Small intestine (tissue), 7 donors: ENCODE results near the gene MAP6. TPM values are rescaled to one million over a fixed set of nuclear protein-coding genes. Genes with fewer than 3 reads are reported as not detected.
"Not testable (repeated sequence)": the region's sequence is repeated elsewhere in the genome, so short reads cannot be mapped to it uniquely, and the experiment has no call there.

Experiments
- DNase-seq, 2 donors: peaks; one replicate each; pipeline versions ENCODE4 v3.0.0 to v3.0.0-alpha.2; 2013
- FAIRE-seq: peaks from 2 replicates; lab custom pipeline; 2012; peaks lifted over from hg19 to GRCh38; lab: Jason Lieb, UNC
- H3K27ac ChIP-seq, 3 donors: one replicate each; pipeline ENCODE4 v1.5.1; 2013; ENCODE audit warnings: low read length in 2 of 3, mild to moderate bottlenecking in 2 of 3, control low read depth in 1 of 3, inconsistent platforms in 1 of 3, low read depth in 1 of 3, moderate library complexity in 1 of 3
- H3K27me3 ChIP-seq, 3 donors: one replicate each; pipeline ENCODE4 v1.6.1; 2013; ENCODE audit warnings: low read length in 3 of 3, inconsistent platforms in 1 of 3; ENCODE audit not compliant: control insufficient read depth in 3 of 3, insufficient read depth in 3 of 3
- H3K36me3 ChIP-seq, 3 donors: one replicate each; pipeline ENCODE4 v1.6.1; 2013; ENCODE audit warnings: low read length in 3 of 3, inconsistent platforms in 1 of 3, low read depth in 1 of 3, mild to moderate bottlenecking in 1 of 3, moderate library complexity in 1 of 3; ENCODE audit not compliant: control insufficient read depth in 3 of 3, insufficient read depth in 2 of 3
- H3K4me1 ChIP-seq, 3 donors: one replicate each; pipeline ENCODE4 v1.6.1; 2013; ENCODE audit warnings: low read length in 2 of 3, inconsistent platforms in 1 of 3, low read depth in 1 of 3, mild to moderate bottlenecking in 1 of 3, moderate library complexity in 1 of 3; ENCODE audit not compliant: control insufficient read depth in 3 of 3, insufficient read depth in 2 of 3
- H3K4me3 ChIP-seq, 3 donors: one replicate each; pipeline ENCODE4 v1.5.1; 2013; ENCODE audit warnings: low read length in 3 of 3, control low read depth in 1 of 3, inconsistent platforms in 1 of 3, low read depth in 1 of 3, mild to moderate bottlenecking in 1 of 3, moderate library complexity in 1 of 3
- H3K9me3 ChIP-seq, 2 donors: one replicate each; pipeline ENCODE4 v1.6.1; 2013; ENCODE audit warnings: low read depth in 1 of 2, low read length in 1 of 2; ENCODE audit not compliant: control insufficient read depth in 2 of 2, insufficient read depth in 1 of 2
- WGBS, 3 donors: extraction: QIAGEN DNeasy Blood & Tissue Kit; methylation state at CpG; one replicate each; pipeline ENCODE4 v1.1.7; 2013; 5-methylcytosine and 5-hydroxymethylcytosine counted together
- polyA plus RNA-seq, 4 donors: library from polyadenylated mRNA; stranded (reverse) in 3 of 4; unstranded in 1 of 4; fragments of 200-250 nt in 3 of 4; fragments of 120-200 nt in 1 of 4; gene quantifications; one replicate each; pipeline versions ENCODE4 v1.2.1 to v1.2.3, GENCODE V29; 2013
- donor health status: healthy with polysubstance abuse.
- donor health status: control.
- donor health status: control.
- donor health status: Bipolar disorder and iron deficiency.
- donor health status: healthy.

The MAP6 gene
- polyA plus RNA-seq, 4 donors, result 0.54 to 2.9 (median 2.5) TPM; not detected in 1

DNA sequence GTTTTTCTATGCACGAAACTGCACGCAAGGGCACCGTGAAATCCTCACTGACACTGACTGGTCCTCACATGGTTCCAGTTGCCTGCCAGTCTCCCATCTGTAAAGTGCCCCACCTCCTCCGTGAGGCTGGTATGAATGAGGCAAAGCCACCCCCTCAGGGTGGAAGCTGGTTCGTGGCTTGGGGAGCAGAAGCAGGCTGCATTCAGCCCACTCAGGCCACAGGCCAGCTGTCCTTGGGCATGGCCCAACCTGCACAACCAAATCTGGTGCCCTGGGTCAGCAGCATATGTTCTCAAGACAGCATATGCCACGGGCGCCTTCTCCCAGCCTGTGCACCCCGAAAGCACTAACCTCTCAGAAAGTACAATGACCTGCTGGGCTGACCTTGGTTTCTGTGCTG lies 77.5 kb downstream of the MAP6 start:
- Histone ChIP-seq H3K9me3 (peaks cover 0 to 16% of the 10 kb centered on the region in 2 donors), H3K27me3 (no peaks in the 10 kb centered on the region), H3K36me3 (no peaks in the 10 kb centered on the region), H3K4me1 (peaks cover 0 to 33% (median 4%) of the 10 kb centered on the region in 3 donors), H3K4me3 (no peak overlapping the region), H3K27ac (no peak overlapping the region)
- FAIRE-seq (no peak), DNase-seq (no peak)
- WGBS, 3 donors, result 86 to 89% (median 89%) methylated on average over 8 of the region's 8 CpGs

DNA sequence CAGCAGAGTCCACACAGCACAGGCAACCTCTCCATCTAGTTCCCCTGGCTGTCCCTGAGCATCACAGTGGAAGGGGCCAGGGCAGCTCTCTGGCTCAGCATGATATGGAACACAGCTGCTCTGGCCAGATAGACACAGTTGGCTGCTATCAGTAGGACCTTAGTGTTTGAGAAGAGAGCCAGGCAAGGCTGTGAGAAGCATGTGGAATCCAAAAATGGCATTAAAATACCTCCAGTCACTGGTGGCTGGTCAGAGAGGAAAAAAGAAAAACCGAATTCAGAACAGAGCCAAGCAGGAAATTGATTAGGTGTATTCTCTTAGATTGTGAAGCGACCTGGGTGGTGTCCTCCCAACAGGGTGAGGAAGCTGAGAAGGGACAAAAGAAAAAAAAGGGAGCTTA lies 78.9 kb downstream of the MAP6 start:
- no peak for FAIRE-seq
- 48 to 64% (median 61%) methylated on average over 2 of the region's 2 CpGs for WGBS, 3 donors
- Histone ChIP-seq H3K4me1 (peaks cover 0 to 33% (median 4%) of the 10 kb centered on the region in 3 donors), H3K9me3 (peaks cover 0 to 16% of the 10 kb centered on the region in 2 donors), H3K27me3 (no peaks in the 10 kb centered on the region), H3K36me3 (no peaks in the 10 kb centered on the region), H3K4me3 (no peak overlapping the region), H3K27ac (no peak overlapping the region)
- no peak for DNase-seq

- Histone ChIP-seq H3K4me3 (no peak overlapping the region), H3K27ac (peak overlapping the region in 1 of 3 donors; percentile 60), H3K27me3 (no peaks in the 10 kb centered on the region), H3K9me3 (peaks cover 0 to 16% of the 10 kb centered on the region in 2 donors), H3K4me1 (peaks cover 0 to 35% (median 4%) of the 10 kb centered on the region in 3 donors), H3K36me3 (no peaks in the 10 kb centered on the region)
- DNase-seq (no peak), FAIRE-seq (no peak)
- 81 to 88% (median 86%) methylated on average over 7 of the region's 7 CpGs for WGBS, 3 donors
Measured at GRCh38 chr11:75589051-75589450, 79.8 kb downstream of the MAP6 start.

GRCh38 chr11:75588051-75588481 lies 80.8 kb downstream of the MAP6 start:
- peak overlapping the region in 2 of 3 donors; percentile 56 to 60 for H3K27ac ChIP-seq
- FAIRE-seq (no peak), DNase-seq (peak; percentile 84 to 93)
- peaks cover 0 to 16% of the 10 kb centered on the region in 2 donors for H3K9me3 ChIP-seq
- peaks cover 0 to 28% (median 4%) of the 10 kb centered on the region in 3 donors for H3K4me1 ChIP-seq
- no peaks in the 10 kb centered on the region for H3K36me3 ChIP-seq
- WGBS, 3 donors, result 20 to 63% (median 50%) methylated on average over 6 of the region's 6 CpGs
- H3K4me3 ChIP-seq, result no peak overlapping the region
- H3K27me3 ChIP-seq, result no peaks in the 10 kb centered on the region

GRCh38 chr11:75586395-75586794 lies 82.4 kb downstream of the MAP6 start:
- peaks cover 0 to 16% of the 10 kb centered on the region in 2 donors for H3K9me3 ChIP-seq
- WGBS, 3 donors, result 90 to 100% (median 94%) methylated on average over 3 of the region's 3 CpGs
- FAIRE-seq, result no peak

GRCh38 chr11:75585293-75585670 lies 83.6 kb downstream of the MAP6 start:
- FAIRE-seq, result no peak

More at GRCh38 chr11:75586395-75586794, 82.4 kb downstream of the MAP6 start:
- no peak for DNase-seq
- H3K27ac ChIP-seq, result no peak overlapping the region
- no peaks in the 10 kb centered on the region for H3K27me3 ChIP-seq
- H3K4me1 ChIP-seq, result peaks cover 0 to 36% (median 4%) of the 10 kb centered on the region in 3 donors
- no peaks in the 10 kb centered on the region for H3K36me3 ChIP-seq
- H3K4me3 ChIP-seq, result no peak overlapping the region

DNA sequence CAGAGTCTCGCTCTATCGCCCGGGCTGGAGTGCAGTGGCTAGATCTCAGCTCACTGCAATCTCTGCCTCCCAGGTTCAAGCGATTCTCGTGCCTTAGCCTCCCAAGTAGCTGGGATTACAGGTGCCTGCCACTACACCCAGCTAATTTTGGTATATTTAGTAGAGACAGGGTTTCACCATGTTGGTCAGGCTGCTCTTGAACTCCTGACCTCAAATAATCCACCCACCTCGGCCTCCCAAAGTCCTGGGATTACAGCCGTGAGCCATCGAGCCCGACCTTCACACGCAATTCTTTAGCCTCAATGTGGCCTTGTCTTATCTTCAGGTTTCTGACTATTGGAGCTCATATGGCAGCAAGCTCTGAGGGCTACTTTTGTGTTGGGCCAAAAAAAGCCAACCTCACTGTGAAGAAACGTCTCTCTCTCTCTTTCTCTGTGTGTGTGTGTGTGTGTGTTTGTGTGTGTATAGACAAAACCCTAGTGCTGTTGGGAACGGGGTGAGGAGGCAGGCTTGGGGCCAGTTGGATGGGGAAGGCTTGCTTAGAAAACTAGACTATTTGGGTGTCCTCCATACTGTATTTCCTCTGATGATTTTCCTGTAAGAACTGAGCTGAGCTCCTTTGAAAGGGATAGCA lies 84.1 kb downstream of the MAP6 start:
- not testable (repeated sequence) for DNase-seq, H3K4me3 ChIP-seq, H3K36me3 ChIP-seq, H3K27me3 ChIP-seq, FAIRE-seq
- peak overlapping the region in 2 of 3 donors; percentile 76 to 93 for H3K27ac ChIP-seq
- H3K4me1 ChIP-seq, result peaks cover 0 to 36% (median 4%) of the 10 kb centered on the region in 3 donors
- 87 to 88% (median 88%) methylated on average over 12 of the region's 12 CpGs for WGBS, 3 donors
- peaks cover 0 to 16% of the 10 kb centered on the region in 2 donors for H3K9me3 ChIP-seq

More at GRCh38 chr11:75585293-75585670, 83.6 kb downstream of the MAP6 start:
- 78 to 93% (median 89%) methylated on average over 8 of the region's 8 CpGs for WGBS, 3 donors
- peaks cover 0 to 36% (median 4%) of the 10 kb centered on the region in 3 donors for H3K4me1 ChIP-seq
- H3K9me3 ChIP-seq, result peaks cover 0 to 16% of the 10 kb centered on the region in 2 donors
- H3K4me3 ChIP-seq, result no peak overlapping the region
- no peak overlapping the region for H3K27ac ChIP-seq
- DNase-seq, result no peak
- H3K36me3 ChIP-seq, result no peaks in the 10 kb centered on the region
- no peaks in the 10 kb centered on the region for H3K27me3 ChIP-seq

DNA sequence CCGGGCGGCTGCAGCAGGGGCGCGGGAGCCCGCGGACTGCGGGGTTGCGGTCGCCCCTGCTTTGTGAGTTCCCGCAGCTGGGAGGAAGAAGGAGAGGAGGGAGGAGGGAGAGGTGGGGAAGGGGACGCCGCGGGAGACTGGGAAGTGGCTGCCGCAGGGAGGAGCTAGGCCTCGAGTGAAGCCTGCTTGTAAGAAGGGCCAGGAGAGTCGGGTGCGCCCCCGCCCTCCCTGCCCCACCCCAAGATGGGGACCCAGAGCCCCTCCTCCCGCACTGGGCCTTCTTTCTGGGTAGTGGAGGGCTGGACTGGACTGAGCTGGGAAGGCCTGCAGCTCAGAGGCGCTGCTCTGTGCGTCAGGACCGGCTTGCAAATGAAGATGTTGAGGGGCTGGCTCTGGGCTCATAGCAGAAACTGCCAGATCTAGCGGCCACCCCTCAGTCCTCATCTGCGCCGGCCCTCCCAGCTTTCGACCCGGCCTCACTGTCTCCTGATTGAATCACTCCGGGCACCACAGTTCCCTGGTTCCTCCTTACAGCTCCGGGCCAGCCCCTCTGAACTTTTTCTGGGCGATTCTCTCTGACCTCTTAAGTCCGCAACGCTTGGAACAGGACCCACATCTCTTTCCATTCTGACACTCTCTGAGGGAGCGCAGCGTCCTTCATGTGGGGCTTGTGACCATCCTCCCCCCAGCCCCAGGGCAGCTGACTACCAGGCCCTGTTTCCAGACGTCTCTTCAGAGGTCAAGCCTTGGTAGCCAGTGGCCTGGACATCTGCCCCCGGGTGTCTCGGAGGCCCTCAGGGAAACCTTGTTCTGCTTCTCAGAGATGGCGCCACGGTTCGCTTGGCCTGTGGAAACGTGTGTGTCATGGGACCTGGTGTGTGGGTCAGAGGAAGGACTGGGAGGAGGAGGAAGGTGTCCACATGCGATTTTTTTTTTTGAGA lies 84.8 kb downstream of the MAP6 start:
- H3K36me3 ChIP-seq, result no peaks in the 10 kb centered on the region
- H3K4me3 ChIP-seq, result peak overlapping the region; percentile 3 to 81 (median 47)
- peak in 1 of 2 donors; percentile 80 for DNase-seq
- H3K4me1 ChIP-seq, result peaks cover 0 to 31% (median under 1%) of the 10 kb centered on the region in 3 donors
- peaks cover 0 to 16% of the 10 kb centered on the region in 2 donors for H3K9me3 ChIP-seq
- H3K27ac ChIP-seq, result peak overlapping the region; percentile 58 to 93 (median 76)
- WGBS, 3 donors, result 30 to 65% (median 59%) methylated on average over 28 to 42 of the region's 42 CpGs
- H3K27me3 ChIP-seq, result no peaks in the 10 kb centered on the region
- FAIRE-seq, result no peak
